A673 (cell line): ENCODE data around the gene MROH2A.

ENCODE experiments used
- CTCF ChIP-seq: fragments of 300-800, 200-600 bp; sonication (generic); conservative IDR thresholded peaks from 2 replicates; pipeline ENCODE4 v1.5.1; 2017; ENCODE audit warnings: low read depth, mild to moderate bottlenecking, antibody characterized with exemption, low read length, moderate library complexity, mixed read lengths
- EZH2 ChIP-seq: fragments of 200-600 bp; sonication (generic); IDR thresholded peaks from 2 replicates; pipeline ENCODE4 v1.6.1; 2017; ENCODE audit warnings: borderline replicate concordance, low read depth, mild to moderate bottlenecking, mixed read lengths, antibody characterized with exemption, low read length; ENCODE audit not compliant: poor library complexity, severe bottlenecking

GRCh38 chr2:233835230-233836186 is 57.4 kb downstream of the MROH2A start:
- TF ChIP-seq EZH2: no peak
- no peak for TF ChIP-seq CTCF
